ENCODE measurements around the gene GGNBP2. TPM values are rescaled to one million over a fixed set of nuclear protein-coding genes. Genes with fewer than 3 reads are reported as not detected.
A peak's percentile ranks its signal among the peaks of the same experiment; 100 is the strongest.

GGNBP2 gene
- total and polyA plus RNA-seq, 7 donors, result 29.2 to 54.4 (median 40.0) TPM

DNA sequence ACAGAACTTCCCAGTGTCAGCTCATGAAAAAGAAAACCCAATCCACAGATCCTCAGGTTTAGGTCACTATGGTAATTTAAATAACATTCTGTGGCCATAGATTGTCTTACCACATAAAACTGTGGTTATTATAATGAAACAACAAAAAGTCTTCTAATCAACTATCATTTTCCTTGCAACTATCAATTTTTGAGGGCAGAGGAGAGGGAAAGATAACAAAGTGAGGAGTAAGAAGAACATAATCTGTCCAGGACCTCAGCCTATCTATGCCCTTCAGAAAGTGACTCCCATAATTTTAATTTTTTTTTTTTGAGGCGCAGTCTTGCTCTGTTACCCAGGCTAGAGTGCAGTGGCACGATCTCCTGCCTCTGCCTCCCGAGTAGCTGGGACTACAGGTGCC lies 4.0 kb upstream of the GGNBP2 start:
- intact Hi-C loops (cut with DNase I), result no loop called here
- Histone ChIP-seq H3K27ac (no peak overlapping the region), H3K9me3 (no peaks in the 10 kb centered on the region), H3K4me3 (no peak overlapping the region), H3K36me3 (ENCODE audit: insufficient read depth in 1 of 2, low read depth in 1 of 2) (peaks cover 0 to 34% of the 10 kb centered on the region in 2 donors), H3K4me1 (peaks cover 15% of the 10 kb centered on the region), H3K27me3 (ENCODE audit: insufficient read depth in 3 of 3, low read length in 2 of 3) (no peaks in the 10 kb centered on the region)
- 91 to 94% (median 91%) methylated on average over 3 of the region's 3 CpGs for WGBS, 3 donors
- DNase-seq (no peak), ATAC-seq (no peak)
- no peak for TF ChIP-seq CTCF (IDR thresholded peaks at IDR 0.05)

GRCh38 chr17:36542755-36543154 lies 2.0 kb upstream of the GGNBP2 start:
- no peak for DNase-seq
- Histone ChIP-seq H3K27ac (peak overlapping the region; percentile 100), H3K4me1 (peaks cover 25% of the 10 kb centered on the region), H3K9me3 (no peaks in the 10 kb centered on the region), H3K27me3 (ENCODE audit: insufficient read depth in 3 of 3, low read length in 2 of 3) (no peaks in the 10 kb centered on the region), H3K36me3 (ENCODE audit: insufficient read depth in 1 of 2, low read depth in 1 of 2) (peaks cover 2 to 33% of the 10 kb centered on the region in 2 donors), H3K4me3 (no peak overlapping the region)
- no peak for ATAC-seq
- intact Hi-C loops (cut with DNase I), result no loop called here
- TF ChIP-seq CTCF (IDR thresholded peaks at IDR 0.05), result no peak
- 94 to 97% (median 95%) methylated on average over 15 of the region's 15 CpGs for WGBS, 3 donors

- TF ChIP-seq CTCF (IDR thresholded peaks at IDR 0.05), result no peak
- H3K27ac ChIP-seq, result peak overlapping the region; percentile 100
- intact Hi-C loops (cut with DNase I), result no loop called here
- H3K4me3 ChIP-seq, result peak overlapping the region; percentile 88
- 0 to 1% (median 0%) methylated on average over 10 of the region's 10 CpGs for WGBS, 3 donors
- H3K4me1 ChIP-seq, result peaks cover 37% of the 10 kb centered on the region
- DNase-seq (peak in 1 of 2 donors; percentile 73), ATAC-seq (peak; percentile 6 to 35 (median 24))
- peaks cover 2 to 24% of the 10 kb centered on the region in 2 donors for H3K36me3 ChIP-seq (ENCODE audit: insufficient read depth in 1 of 2, low read depth in 1 of 2)
- no peaks in the 10 kb centered on the region for H3K9me3 ChIP-seq
- no peaks in the 10 kb centered on the region for H3K27me3 ChIP-seq (ENCODE audit: insufficient read depth in 3 of 3, low read length in 2 of 3)
Measured at GRCh38 chr17:36544044-36544306, 744 bp upstream of the GGNBP2 start.

DNA sequence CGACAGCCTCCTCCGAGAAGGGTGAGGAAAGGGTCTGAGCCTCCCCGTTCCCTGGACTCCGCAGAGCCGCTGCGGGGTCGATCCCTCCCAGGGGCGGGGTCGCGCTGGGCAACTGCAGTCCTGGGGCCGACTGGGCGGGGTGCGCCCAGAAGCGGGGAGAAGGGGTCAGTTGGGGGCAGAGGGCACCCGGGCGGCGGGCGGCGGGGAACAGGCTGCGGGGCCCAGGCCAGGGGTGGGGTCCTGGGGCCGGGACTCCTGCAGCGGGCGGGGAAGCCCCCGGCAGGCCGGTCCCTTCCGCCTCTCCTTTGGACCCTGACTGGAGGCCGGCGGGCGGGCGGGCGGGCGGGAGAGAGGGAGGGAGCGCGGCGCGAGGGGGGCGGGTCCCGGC lies 352 bp downstream of the GGNBP2 start:
- TF ChIP-seq CTCF (IDR thresholded peaks at IDR 0.05), result no peak

More for the DNA sequence above, 352 bp downstream of the GGNBP2 start:
- WGBS, 3 donors, result 0 to 1% (median 1%) methylated on average over 5 to 37 of the region's 38 CpGs
- Histone ChIP-seq H3K36me3 (ENCODE audit: insufficient read depth in 1 of 2, low read depth in 1 of 2) (peaks cover 2 to 14% of the 10 kb centered on the region in 2 donors), H3K27ac (peak overlapping the region; percentile 100), H3K4me1 (peaks cover 41% of the 10 kb centered on the region), H3K27me3 (ENCODE audit: insufficient read depth in 3 of 3, low read length in 2 of 3) (no peaks in the 10 kb centered on the region), H3K4me3 (peak overlapping the region; percentile 88), H3K9me3 (no peaks in the 10 kb centered on the region)
- intact Hi-C loops (cut with DNase I), result no loop called here
- DNase-seq, result no peak
- peak; percentile 45 to 53 (median 50) for ATAC-seq
